ENCODE results near the gene MFSD8. TPM values are rescaled to one million over a fixed set of nuclear protein-coding genes. Genes with fewer than 3 reads are reported as not detected.
"Not testable (repeated sequence)": the region's sequence is repeated elsewhere in the genome, so short reads cannot be mapped to it uniquely, and the experiment has no call there.

Gene MFSD8
- total RNA-seq, 2 donors from 2014 or later = 19.3 to 21.2 TPM

DNA sequence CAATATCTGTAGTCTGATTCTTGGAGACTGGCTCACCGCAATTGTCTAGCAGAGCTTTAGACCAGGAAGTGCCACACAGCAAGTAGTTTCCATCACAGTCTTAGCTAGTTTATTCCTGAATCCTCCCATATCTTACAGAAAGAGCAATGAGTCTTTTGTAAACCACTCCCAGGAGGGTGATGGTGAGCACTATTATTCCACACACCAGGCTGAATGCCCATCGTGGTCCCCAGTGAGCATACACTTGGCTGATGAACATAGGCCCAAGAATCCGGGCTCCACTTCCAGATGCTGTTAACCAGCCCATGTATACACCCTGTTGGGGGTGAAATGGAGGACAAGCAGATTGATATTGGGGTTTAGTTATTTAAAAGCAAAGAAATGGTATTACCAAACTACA, 44.5 kb downstream of the MFSD8 start:
- no peaks in the 10 kb centered on the region for H3K4me1 Mint-ChIP-seq (ENCODE audit: low read depth)
- H3K27ac Mint-ChIP-seq = peak overlapping the region; percentile 50
- H3K36me3 Mint-ChIP-seq (ENCODE audit: insufficient read depth in 2 of 2) = peaks cover 3 to 13% of the 10 kb centered on the region in 2 donors
- ATAC-seq (replicated peaks in 1 of 2) = no peak
- no peak for DNase-seq
- no peaks in the 10 kb centered on the region for H3K9me3 Mint-ChIP-seq
- no peaks in the 10 kb centered on the region for H3K27me3 Mint-ChIP-seq (ENCODE audit: low read depth)
- no peak overlapping the region for H3K4me3 Mint-ChIP-seq

DNA sequence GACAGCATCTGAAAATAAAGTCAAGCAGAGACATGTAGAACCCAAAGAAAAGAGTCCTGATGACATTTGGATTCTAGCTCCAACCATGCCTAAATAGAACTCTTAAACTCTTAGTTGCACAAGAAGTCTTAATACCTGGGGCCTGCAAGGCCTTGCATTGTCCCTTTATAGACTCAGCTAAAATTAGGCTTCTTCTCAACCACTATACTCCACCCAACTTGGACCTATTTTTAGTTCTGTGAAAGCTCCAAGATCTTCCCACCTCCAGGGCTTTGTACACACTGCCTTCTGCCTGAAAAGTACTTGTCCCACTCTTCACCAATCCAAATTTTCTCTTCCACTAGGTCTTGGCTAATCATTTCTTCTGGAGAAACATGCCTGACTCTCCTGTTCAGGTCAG, 47.8 kb downstream of the MFSD8 start:
- DNase-seq (no peak), ATAC-seq (replicated peaks in 1 of 2) (no peak)
- H3K36me3 Mint-ChIP-seq (ENCODE audit: insufficient read depth in 2 of 2) = peaks cover 2% of the 10 kb centered on the region in 2 donors
- H3K9me3 Mint-ChIP-seq = no peaks in the 10 kb centered on the region
- no peaks in the 10 kb centered on the region for H3K27me3 Mint-ChIP-seq (ENCODE audit: low read depth)
- H3K27ac Mint-ChIP-seq = no peak overlapping the region
- no peaks in the 10 kb centered on the region for H3K4me1 Mint-ChIP-seq (ENCODE audit: low read depth)
- H3K4me3 Mint-ChIP-seq = no peak overlapping the region

DNA sequence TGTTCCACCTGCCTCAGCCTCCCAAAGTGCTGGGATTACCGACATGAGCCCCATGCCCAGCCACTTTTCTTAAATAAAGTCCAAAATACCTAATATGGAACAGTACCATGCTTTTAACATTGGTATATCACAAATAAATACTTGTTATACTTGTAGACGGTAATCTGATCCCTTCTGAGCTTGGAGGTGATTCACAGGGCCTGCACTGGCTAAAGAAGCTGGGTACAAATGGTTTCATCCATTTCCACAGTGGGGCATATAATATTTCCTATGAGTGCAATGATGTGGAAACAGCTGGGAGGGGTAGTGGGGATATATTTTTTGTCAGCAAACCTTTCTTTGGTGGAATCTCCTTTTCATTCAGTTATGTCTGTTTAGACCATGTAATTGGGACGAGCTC, 48.5 kb downstream of the MFSD8 start:
- Mint-ChIP-seq H3K4me3 (no peak overlapping the region), H3K27me3 (ENCODE audit: low read depth) (no peaks in the 10 kb centered on the region), H3K36me3 (ENCODE audit: insufficient read depth in 2 of 2) (peaks cover 2% of the 10 kb centered on the region in 2 donors), H3K27ac (no peak overlapping the region), H3K4me1 (ENCODE audit: low read depth) (no peaks in the 10 kb centered on the region), H3K9me3 (no peaks in the 10 kb centered on the region)
- DNase-seq (no peak), ATAC-seq (replicated peaks in 1 of 2) (no peak)

DNA sequence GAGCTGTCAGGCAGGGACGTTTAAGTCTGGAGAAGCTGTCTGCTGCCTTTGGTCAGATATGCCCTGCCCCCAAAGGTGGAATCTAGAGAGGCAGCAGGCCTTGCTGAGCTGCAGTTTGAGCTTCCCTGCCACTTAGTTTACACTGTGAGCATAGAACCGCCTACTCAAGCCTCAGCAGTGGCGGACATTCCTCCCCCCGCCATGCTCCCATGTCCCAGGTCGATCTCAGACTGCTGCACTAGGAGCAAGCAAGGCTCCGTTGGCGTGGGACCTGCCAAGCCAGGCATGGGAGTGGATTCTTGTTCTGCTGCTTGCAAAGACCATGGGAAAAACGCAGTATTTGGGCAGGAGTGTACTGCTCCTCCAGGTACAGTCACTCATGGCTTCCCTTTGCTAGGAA, 59.9 kb downstream of the MFSD8 start:
- no peak for DNase-seq
- Mint-ChIP-seq H3K27ac (no peak overlapping the region), H3K4me1 (ENCODE audit: low read depth) (no peaks in the 10 kb centered on the region), H3K36me3 (ENCODE audit: insufficient read depth in 2 of 2) (peaks cover 5 to 8% of the 10 kb centered on the region in 2 donors), H3K9me3 (peaks cover 0 to 8% of the 10 kb centered on the region in 2 donors), H3K27me3 (ENCODE audit: low read depth) (no peaks in the 10 kb centered on the region), H3K4me3 (no peak overlapping the region)
- ATAC-seq (replicated peaks in 1 of 2) = no peak

DNA sequence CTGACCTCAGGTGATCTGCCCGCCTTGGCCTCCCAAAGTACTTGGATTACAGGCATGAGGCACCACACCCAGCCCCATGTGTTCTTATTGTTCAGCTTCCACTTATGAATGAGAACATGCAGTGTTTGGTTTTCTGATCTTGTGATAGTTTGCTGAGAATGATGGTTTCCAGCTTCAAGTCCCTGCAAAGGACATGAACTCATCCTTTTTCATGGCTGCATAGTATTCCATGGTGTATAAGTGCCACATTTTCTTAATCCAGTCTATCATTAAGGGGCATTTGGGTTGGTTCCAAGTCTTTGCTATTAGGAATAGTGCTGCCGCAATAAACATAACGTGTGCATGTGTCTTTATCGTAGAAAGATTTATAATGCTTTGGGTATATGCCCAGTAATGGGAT, 65.3 kb downstream of the MFSD8 start:
- not testable (repeated sequence) for H3K27ac Mint-ChIP-seq; ATAC-seq (replicated peaks in 1 of 2); H3K9me3 Mint-ChIP-seq; DNase-seq; H3K27me3 Mint-ChIP-seq (ENCODE audit: low read depth); H3K4me1 Mint-ChIP-seq (ENCODE audit: low read depth); H3K4me3 Mint-ChIP-seq
- peaks cover 10 to 20% of the 10 kb centered on the region in 2 donors for H3K36me3 Mint-ChIP-seq (ENCODE audit: insufficient read depth in 2 of 2)

DNA sequence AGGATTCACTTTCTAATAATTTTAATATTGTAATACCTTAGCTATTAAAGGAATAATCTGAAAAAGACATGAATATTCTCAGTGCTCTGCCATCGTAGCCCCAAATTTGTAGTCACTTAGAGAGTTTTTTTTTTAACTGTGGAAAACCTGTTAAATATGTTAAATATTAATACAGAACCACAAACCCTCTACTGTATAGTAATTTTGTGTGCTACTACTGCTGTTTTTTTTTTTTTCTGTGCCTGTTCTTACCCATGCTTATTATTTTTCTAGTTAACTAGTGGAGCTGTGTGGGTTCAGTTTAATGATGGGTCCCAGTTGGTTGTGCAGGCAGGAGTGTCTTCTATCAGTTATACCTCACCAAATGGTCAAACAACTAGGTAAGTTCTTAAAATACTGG, 68.4 kb downstream of the MFSD8 start:
- ATAC-seq (replicated peaks in 1 of 2) (no peak), DNase-seq (no peak)
- H3K4me1 Mint-ChIP-seq (ENCODE audit: low read depth) = no peaks in the 10 kb centered on the region
- H3K36me3 Mint-ChIP-seq (ENCODE audit: insufficient read depth in 2 of 2) = peaks cover 6 to 31% of the 10 kb centered on the region in 2 donors
- H3K9me3 Mint-ChIP-seq = no peaks in the 10 kb centered on the region
- no peak overlapping the region for H3K27ac Mint-ChIP-seq
- H3K27me3 Mint-ChIP-seq (ENCODE audit: low read depth) = no peaks in the 10 kb centered on the region
- no peak overlapping the region for H3K4me3 Mint-ChIP-seq

DNA sequence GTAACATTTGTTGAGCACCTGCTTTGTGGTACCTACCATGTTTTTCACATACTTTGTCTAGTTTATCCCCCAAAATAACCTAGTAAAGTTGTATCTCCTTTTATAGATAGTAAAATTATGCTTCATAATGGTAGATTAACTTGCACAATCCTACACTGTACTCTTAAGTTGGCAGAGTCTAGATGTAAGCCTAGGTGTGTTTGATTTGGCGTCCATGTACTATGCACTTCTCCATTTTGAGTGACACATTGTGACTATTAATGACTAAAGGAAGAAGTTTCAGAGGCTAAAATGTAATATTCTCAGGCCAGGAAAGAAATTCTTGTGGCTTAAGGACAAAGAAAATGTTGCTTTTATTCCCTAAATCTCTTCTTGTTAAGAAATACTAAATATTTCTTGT, 68.9 kb downstream of the MFSD8 start:
- no peak overlapping the region for H3K4me3 Mint-ChIP-seq
- no peak overlapping the region for H3K27ac Mint-ChIP-seq
- no peaks in the 10 kb centered on the region for H3K4me1 Mint-ChIP-seq (ENCODE audit: low read depth)
- ATAC-seq (replicated peaks in 1 of 2) (no peak), DNase-seq (no peak)
- no peaks in the 10 kb centered on the region for H3K27me3 Mint-ChIP-seq (ENCODE audit: low read depth)
- no peaks in the 10 kb centered on the region for H3K9me3 Mint-ChIP-seq
- peaks cover 6 to 31% of the 10 kb centered on the region in 2 donors for H3K36me3 Mint-ChIP-seq (ENCODE audit: insufficient read depth in 2 of 2)

DNA sequence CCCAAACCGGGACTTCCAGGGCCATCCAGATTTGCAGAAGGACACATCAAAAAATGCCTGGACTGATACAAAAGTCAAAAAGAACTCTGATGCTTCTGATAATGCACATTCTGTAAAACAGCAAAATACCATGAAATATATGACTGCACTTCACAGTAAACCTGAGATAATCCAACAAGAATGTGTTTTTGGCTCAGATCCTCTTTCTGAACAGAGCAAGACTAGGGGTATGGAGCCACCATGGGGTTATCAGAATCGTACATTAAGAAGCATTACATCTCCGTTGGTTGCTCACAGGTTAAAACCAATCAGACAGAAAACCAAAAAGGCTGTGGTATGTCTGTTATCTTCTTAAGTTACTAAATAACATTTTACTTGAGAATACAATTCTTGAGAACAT, 75.1 kb downstream of the MFSD8 start:
- Mint-ChIP-seq H3K36me3 (ENCODE audit: insufficient read depth in 2 of 2) (peaks cover 14 to 48% of the 10 kb centered on the region in 2 donors), H3K27ac (peak overlapping the region; percentile 51), H3K4me3 (no peak overlapping the region), H3K4me1 (ENCODE audit: low read depth) (peaks cover 26% of the 10 kb centered on the region), H3K9me3 (no peaks in the 10 kb centered on the region), H3K27me3 (ENCODE audit: low read depth) (no peaks in the 10 kb centered on the region)
- ATAC-seq (replicated peaks in 1 of 2) = no peak
- no peak for DNase-seq

DNA sequence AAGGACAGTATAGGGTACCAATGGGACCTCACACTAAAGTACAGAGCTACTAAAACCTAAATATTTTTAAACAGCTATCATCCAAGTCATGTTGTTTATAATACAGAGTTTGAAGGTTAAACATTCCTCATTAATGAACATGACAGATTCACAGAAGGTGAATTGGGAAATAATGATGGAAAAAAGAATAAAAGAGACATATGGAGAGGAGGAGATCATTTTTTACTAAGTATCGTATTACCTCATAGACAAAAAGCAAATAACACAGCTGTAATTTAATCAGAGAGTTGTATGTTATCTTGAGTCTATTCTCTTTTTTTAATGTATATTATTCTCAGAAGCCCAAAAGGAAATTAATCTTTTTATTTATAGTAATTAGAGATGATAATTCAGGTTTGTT, 76.4 kb downstream of the MFSD8 start:
- DNase-seq (no peak), ATAC-seq (replicated peaks in 1 of 2) (no peak)
- no peaks in the 10 kb centered on the region for H3K9me3 Mint-ChIP-seq
- H3K36me3 Mint-ChIP-seq (ENCODE audit: insufficient read depth in 2 of 2) = peaks cover 10 to 51% of the 10 kb centered on the region in 2 donors
- no peaks in the 10 kb centered on the region for H3K27me3 Mint-ChIP-seq (ENCODE audit: low read depth)
- H3K27ac Mint-ChIP-seq = no peak overlapping the region
- peak overlapping the region in 1 of 2 donors; percentile 7 for H3K4me3 Mint-ChIP-seq
- peaks cover 28% of the 10 kb centered on the region for H3K4me1 Mint-ChIP-seq (ENCODE audit: low read depth)

DNA sequence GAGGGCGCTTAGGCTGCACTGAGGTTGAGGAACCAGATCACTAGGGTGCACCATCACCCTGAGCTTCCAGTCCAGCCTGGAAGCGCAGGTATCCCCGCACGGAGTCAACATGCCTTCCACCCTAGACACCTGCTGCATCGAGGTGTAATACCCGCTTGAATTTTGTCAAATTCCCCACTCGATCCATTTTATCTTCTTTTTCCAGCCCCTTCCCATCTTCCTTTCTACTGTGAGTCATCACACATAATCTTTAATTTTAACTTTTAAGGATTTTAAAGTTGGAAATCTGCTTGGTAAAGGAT, 83.5 kb downstream of the MFSD8 start:
- ATAC-seq (replicated peaks in 1 of 2) (peak in 1 of 2 donors; percentile 12), DNase-seq (no peak)
- peak overlapping the region; percentile 99 to 100 for H3K4me3 Mint-ChIP-seq
- H3K27ac Mint-ChIP-seq = peak overlapping the region; percentile 91
- peaks cover 37% of the 10 kb centered on the region for H3K4me1 Mint-ChIP-seq (ENCODE audit: low read depth)
- H3K9me3 Mint-ChIP-seq = no peaks in the 10 kb centered on the region
- H3K27me3 Mint-ChIP-seq (ENCODE audit: low read depth) = no peaks in the 10 kb centered on the region
- H3K36me3 Mint-ChIP-seq (ENCODE audit: insufficient read depth in 2 of 2) = peaks cover 15 to 38% of the 10 kb centered on the region in 2 donors

DNA sequence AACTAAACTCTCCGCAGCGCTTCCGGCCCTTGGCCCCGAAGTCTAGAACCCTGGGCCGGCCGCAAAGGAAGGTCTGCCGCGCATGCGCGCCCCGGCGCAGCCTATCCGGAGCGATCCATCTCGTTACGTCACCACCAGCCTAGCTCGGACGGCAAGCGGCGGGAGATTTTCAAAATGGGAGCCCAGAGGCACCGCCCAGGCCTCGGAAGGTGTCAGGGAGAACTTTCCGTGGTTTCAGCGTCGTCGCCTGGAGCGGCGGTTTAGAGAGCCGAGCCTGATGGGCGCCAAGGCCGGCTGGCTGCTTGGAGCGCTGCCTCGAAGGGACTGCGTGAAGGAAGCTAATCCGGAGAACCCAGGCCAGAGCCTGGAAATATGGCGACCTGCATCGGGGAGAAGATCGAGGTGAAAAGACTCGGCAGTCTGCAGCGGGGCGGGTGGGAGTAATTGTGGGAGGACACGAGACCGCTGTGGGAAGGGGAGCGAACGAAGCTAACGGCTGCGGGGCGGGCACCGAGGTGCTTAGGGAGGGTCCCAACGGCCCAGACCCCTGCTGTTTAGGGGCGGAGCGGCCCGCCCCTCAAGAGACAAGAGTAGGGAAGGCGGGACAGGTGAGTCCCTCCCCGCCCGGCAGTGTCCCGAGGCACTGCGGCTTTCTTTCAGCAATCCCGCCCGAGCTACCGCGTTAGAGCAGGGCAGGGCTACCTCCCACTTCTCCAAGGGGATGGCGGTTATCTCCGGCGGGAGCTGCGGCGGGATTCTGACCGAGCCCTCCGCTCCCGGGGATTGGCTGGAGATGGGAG, 84.0 kb downstream of the MFSD8 start, which contains the start of gene PLK4:
Gene PLK4, plus strand, starts transcription at position 131 of the 800 bp plus-strand sequence. Its CDS starts 242 bp downstream, at position 373.
- DNase-seq (peak; percentile 96), ATAC-seq (replicated peaks in 1 of 2) (peak; percentile 95 to 97)
- Mint-ChIP-seq H3K36me3 (ENCODE audit: insufficient read depth in 2 of 2) (peaks cover 12 to 33% of the 10 kb centered on the region in 2 donors), H3K4me3 (peak within 1 kb of the TSS; percentile 99 to 100), H3K9me3 (no peaks in the 10 kb centered on the region), H3K27ac (peak within 1 kb of the TSS; percentile 98), H3K27me3 (ENCODE audit: low read depth) (no peaks in the 10 kb centered on the region), H3K4me1 (ENCODE audit: low read depth) (peaks cover 31% of the 10 kb centered on the region)

DNA sequence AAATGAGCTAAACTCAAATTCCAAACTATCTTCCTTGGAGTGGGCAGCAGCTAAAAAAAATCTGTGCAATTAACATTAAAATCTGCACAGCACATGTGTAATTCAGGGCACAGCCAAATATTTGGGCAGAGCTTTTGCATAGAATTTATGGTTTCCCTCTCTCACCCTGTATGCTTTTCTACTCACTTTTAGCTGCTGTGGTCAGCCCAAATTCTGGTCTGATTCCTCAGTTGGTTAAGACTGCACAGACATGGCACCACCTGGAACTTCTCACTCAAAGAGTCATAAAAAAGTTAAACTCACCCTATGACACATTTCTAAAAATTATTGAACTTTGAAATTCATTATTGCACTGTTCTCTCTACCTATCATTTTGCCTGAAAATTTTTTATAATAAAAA, 89.2 kb downstream of the MFSD8 start:
- no peak for DNase-seq
- Mint-ChIP-seq H3K36me3 (ENCODE audit: insufficient read depth in 2 of 2) (peaks cover 5 to 7% of the 10 kb centered on the region in 2 donors), H3K27me3 (ENCODE audit: low read depth) (no peaks in the 10 kb centered on the region), H3K4me3 (no peak overlapping the region), H3K9me3 (peaks cover 0 to 1% of the 10 kb centered on the region in 2 donors), H3K4me1 (ENCODE audit: low read depth) (peaks cover 14% of the 10 kb centered on the region), H3K27ac (no peak overlapping the region)
- no peak for ATAC-seq (replicated peaks in 1 of 2)

DNA sequence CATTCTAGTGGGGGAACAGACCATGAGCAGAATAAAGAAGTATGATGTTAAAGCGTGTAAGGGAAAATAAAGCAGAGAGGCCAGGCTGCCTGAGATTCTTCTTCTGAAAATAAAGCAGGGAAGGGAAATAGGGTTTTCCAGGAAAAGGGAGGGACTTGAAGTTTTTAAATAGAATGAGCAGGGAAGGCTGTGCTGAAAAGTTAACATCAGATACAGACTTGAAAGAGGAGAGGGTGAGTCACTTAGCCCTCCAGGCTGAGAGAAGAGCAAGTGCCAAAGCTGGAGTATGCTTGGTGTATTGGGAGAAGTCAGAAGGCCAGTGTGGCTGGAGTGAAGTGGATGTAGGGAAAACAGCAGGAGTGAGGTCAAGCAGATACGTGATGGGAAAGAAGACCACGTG, 94.3 kb downstream of the MFSD8 start:
- Mint-ChIP-seq H3K27me3 (ENCODE audit: low read depth) (no peaks in the 10 kb centered on the region), H3K4me3 (no peak overlapping the region), H3K27ac (no peak overlapping the region), H3K36me3 (ENCODE audit: insufficient read depth in 2 of 2) (peaks cover 2 to 3% of the 10 kb centered on the region in 2 donors), H3K4me1 (ENCODE audit: low read depth) (no peaks in the 10 kb centered on the region), H3K9me3 (peaks cover 0 to 1% of the 10 kb centered on the region in 2 donors)
- ATAC-seq (replicated peaks in 1 of 2) = no peak
- DNase-seq = no peak

DNA sequence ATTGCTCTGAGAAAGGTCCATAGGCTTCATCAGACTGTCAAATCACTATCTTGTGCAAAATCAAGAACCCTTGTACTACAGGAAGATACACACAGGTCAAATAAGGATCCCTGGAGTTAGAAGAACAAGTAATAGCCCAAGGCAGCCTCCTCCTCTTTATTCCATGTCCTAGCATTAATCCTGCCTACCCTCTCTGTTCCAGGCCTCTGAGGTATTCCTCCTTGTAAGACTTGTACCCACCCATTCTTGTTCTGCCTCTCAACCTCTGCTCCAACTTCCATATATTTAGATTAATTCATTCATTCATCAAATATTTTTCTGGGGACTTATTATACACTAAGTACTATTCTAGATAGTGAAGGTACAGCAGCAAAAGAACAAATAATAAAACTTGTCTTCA, 94.7 kb downstream of the MFSD8 start:
- Mint-ChIP-seq H3K4me3 (no peak overlapping the region), H3K36me3 (ENCODE audit: insufficient read depth in 2 of 2) (peaks cover 2 to 3% of the 10 kb centered on the region in 2 donors), H3K9me3 (peaks cover 0 to 1% of the 10 kb centered on the region in 2 donors), H3K27me3 (ENCODE audit: low read depth) (no peaks in the 10 kb centered on the region), H3K27ac (no peak overlapping the region), H3K4me1 (ENCODE audit: low read depth) (no peaks in the 10 kb centered on the region)
- no peak for ATAC-seq (replicated peaks in 1 of 2)
- no peak for DNase-seq

All from activated T-cell treated with anti-CD3 and anti-CD28 coated beads, Interleukin-2, amount 50 U/mL, for 72 hours (primary cell).